ENCODE data around the gene PRKCQ.
A peak's percentile ranks its signal among the peaks of the same experiment; 100 is the strongest.

PRKCQ gene

GRCh38 chr10:6407034-6407721 lies 172.9 kb downstream of the PRKCQ start:
- Histone ChIP-seq H3K9ac (ENCODE audit: low read depth, low read length) (no peak overlapping the region), H3K4me2 (ENCODE audit: low read length) (no peak overlapping the region), H3K4me1 (ENCODE audit: control insufficient read depth, insufficient read depth, low read length) (peaks cover 12% of the 10 kb centered on the region), H3K36me3 (ENCODE audit: insufficient read depth, low read length) (no peaks in the 10 kb centered on the region), H3K4me3 (ENCODE audit: low read length) (no peak overlapping the region), H3K9me3 (replicated peaks; ENCODE audit: low read length) (no peaks in the 10 kb centered on the region), H3K27me3 (ENCODE audit: control insufficient read depth, insufficient read depth, low read length) (peaks cover 10% of the 10 kb centered on the region)

DNA sequence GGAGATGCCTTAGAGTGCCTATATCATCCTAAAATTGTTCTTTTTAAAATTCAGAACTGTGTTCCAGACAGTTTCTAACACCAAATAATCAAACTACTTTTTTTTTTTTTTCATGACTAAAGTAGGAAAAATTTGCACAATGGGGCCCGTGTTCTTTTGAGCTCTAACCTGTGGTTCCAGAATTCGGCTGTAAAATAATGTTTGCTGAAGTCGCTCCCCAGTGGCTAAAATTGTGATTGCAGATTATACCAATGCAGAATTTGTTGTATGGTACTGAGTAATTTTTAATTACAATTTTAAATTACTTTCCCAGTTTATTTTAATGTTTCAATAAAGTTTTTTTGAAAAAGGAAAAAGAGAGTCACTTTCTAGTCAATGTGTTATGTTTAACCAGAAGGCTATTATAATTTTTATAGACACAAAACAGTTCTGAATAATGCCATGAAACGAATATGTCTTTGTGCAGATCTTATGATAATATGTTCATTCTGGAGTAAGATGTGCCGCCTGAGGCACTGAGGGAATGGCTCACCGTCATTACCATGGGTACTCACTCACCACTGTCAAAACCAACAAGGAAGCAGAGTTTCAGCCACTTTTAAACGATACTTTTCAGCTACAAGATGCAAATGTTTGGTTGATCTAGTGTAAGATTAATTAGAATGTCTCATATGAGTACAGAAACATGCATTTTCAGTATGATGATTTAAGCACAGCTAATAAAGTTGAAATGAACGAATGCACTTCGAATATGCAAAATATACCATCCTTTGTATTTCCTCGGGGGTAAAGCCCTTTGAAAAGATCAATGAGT lies 173.6 kb downstream of the PRKCQ start:
- no peak overlapping the region for H3K9ac ChIP-seq (ENCODE audit: low read depth, low read length)
- H3K9me3 ChIP-seq (replicated peaks; ENCODE audit: low read length): no peaks in the 10 kb centered on the region
- no peak overlapping the region for H3K4me2 ChIP-seq (ENCODE audit: low read length)
- no peak overlapping the region for H3K4me3 ChIP-seq (ENCODE audit: low read length)
- H3K4me1 ChIP-seq (ENCODE audit: control insufficient read depth, insufficient read depth, low read length): peaks cover 15% of the 10 kb centered on the region
- H3K36me3 ChIP-seq (ENCODE audit: insufficient read depth, low read length): no peaks in the 10 kb centered on the region
- peaks cover 10% of the 10 kb centered on the region for H3K27me3 ChIP-seq (ENCODE audit: control insufficient read depth, insufficient read depth, low read length)

- Histone ChIP-seq H3K4me1 (ENCODE audit: control insufficient read depth, insufficient read depth, low read length) (peaks cover 19% of the 10 kb centered on the region), H3K36me3 (ENCODE audit: insufficient read depth, low read length) (no peaks in the 10 kb centered on the region), H3K9ac (ENCODE audit: low read depth, low read length) (no peak overlapping the region), H3K4me2 (ENCODE audit: low read length) (no peak overlapping the region), H3K9me3 (replicated peaks; ENCODE audit: low read length) (no peaks in the 10 kb centered on the region), H3K27me3 (ENCODE audit: control insufficient read depth, insufficient read depth, low read length) (peaks cover 10% of the 10 kb centered on the region), H3K4me3 (ENCODE audit: low read length) (no peak overlapping the region)
These were observed 174.4 kb downstream of the PRKCQ start for GRCh38 chr10:6405713-6406112.

DNA sequence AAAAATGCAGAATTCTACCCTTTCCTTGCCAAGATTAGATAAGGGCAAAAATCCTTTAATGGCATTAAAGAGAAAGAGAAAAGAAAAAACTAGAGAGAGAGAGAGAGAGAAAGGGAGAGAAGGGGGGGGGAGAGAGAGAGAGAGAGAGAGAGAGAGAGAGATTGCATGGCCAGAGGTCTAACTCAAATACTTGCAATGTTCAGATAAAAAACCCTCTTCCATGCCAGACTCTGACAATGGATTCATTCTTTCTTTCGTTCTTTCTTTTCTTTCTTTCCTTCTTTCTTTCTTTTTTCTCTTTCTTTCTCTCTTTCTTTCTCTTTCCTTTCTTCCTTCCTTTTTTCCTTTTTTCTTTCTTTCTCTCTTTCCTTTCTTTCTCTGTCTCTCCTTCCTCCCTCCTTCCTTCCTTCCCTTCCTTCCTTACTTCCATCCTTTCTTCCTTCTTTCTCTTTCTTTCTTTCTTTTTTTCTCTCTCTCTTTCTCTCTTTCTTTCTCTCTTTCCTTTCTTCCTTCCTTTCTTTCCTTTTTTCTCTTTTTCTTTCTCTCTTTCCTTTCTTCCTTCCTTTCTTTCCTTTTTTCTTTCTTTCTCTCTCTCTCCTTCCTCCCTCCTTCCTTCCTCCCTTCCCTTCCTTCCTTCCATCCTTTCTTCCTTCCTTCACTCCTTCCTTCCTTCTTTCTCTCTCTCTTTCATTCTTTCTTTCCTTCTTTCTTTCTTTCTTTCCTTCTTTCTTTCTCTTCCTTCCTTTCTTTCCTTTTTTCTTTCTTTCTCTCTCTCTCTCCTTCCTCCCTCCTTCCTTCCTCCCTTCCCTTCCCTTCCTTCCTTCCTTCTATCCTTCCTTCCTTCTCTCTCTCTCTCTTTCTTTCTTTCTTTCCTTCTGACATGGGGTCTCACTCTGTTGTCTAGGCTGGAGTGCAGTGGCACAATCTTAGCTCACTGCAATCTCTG lies 175.7 kb downstream of the PRKCQ start:
- H3K27me3 ChIP-seq (ENCODE audit: control insufficient read depth, insufficient read depth, low read length): peaks cover 10% of the 10 kb centered on the region
- H3K9ac ChIP-seq (ENCODE audit: low read depth, low read length): no peak overlapping the region
- no peak overlapping the region for H3K4me2 ChIP-seq (ENCODE audit: low read length)
- H3K9me3 ChIP-seq (replicated peaks; ENCODE audit: low read length): no peaks in the 10 kb centered on the region
- no peaks in the 10 kb centered on the region for H3K36me3 ChIP-seq (ENCODE audit: insufficient read depth, low read length)
- peaks cover 7% of the 10 kb centered on the region for H3K4me1 ChIP-seq (ENCODE audit: control insufficient read depth, insufficient read depth, low read length)
- no peak overlapping the region for H3K4me3 ChIP-seq (ENCODE audit: low read length)

- Histone ChIP-seq H3K27me3 (ENCODE audit: control insufficient read depth, insufficient read depth, low read length) (peaks cover 10% of the 10 kb centered on the region), H3K9ac (ENCODE audit: low read depth, low read length) (no peak overlapping the region), H3K4me2 (ENCODE audit: low read length) (no peak overlapping the region)
These were observed 177.1 kb downstream of the PRKCQ start for GRCh38 chr10:6402960-6403359.

GRCh38 chr10:6402349-6402709 lies 177.7 kb downstream of the PRKCQ start:
- H3K36me3 ChIP-seq (ENCODE audit: insufficient read depth, low read length): no peaks in the 10 kb centered on the region
- H3K4me2 ChIP-seq (ENCODE audit: low read length): no peak overlapping the region
- no peaks in the 10 kb centered on the region for H3K9me3 ChIP-seq (replicated peaks; ENCODE audit: low read length)
- H3K9ac ChIP-seq (ENCODE audit: low read depth, low read length): no peak overlapping the region
- peaks cover 10% of the 10 kb centered on the region for H3K27me3 ChIP-seq (ENCODE audit: control insufficient read depth, insufficient read depth, low read length)
- H3K4me1 ChIP-seq (ENCODE audit: control insufficient read depth, insufficient read depth, low read length): peaks cover 7% of the 10 kb centered on the region
- H3K4me3 ChIP-seq (ENCODE audit: low read length): no peak overlapping the region

More at GRCh38 chr10:6402960-6403359, 177.1 kb downstream of the PRKCQ start:
- Histone ChIP-seq H3K4me1 (ENCODE audit: control insufficient read depth, insufficient read depth, low read length) (peaks cover 7% of the 10 kb centered on the region), H3K36me3 (ENCODE audit: insufficient read depth, low read length) (no peaks in the 10 kb centered on the region), H3K4me3 (ENCODE audit: low read length) (no peak overlapping the region), H3K9me3 (replicated peaks; ENCODE audit: low read length) (no peaks in the 10 kb centered on the region)

GRCh38 chr10:6401558-6402348 lies 178.3 kb downstream of the PRKCQ start:
- Histone ChIP-seq H3K4me2 (ENCODE audit: low read length) (peak overlapping the region; percentile 96), H3K4me1 (ENCODE audit: control insufficient read depth, insufficient read depth, low read length) (peaks cover 7% of the 10 kb centered on the region), H3K4me3 (ENCODE audit: low read length) (peak overlapping the region; percentile 70), H3K9me3 (replicated peaks; ENCODE audit: low read length) (no peaks in the 10 kb centered on the region), H3K9ac (ENCODE audit: low read depth, low read length) (peak overlapping the region; percentile 70), H3K36me3 (ENCODE audit: insufficient read depth, low read length) (no peaks in the 10 kb centered on the region), H3K27me3 (ENCODE audit: control insufficient read depth, insufficient read depth, low read length) (peaks cover 10% of the 10 kb centered on the region)

DNA sequence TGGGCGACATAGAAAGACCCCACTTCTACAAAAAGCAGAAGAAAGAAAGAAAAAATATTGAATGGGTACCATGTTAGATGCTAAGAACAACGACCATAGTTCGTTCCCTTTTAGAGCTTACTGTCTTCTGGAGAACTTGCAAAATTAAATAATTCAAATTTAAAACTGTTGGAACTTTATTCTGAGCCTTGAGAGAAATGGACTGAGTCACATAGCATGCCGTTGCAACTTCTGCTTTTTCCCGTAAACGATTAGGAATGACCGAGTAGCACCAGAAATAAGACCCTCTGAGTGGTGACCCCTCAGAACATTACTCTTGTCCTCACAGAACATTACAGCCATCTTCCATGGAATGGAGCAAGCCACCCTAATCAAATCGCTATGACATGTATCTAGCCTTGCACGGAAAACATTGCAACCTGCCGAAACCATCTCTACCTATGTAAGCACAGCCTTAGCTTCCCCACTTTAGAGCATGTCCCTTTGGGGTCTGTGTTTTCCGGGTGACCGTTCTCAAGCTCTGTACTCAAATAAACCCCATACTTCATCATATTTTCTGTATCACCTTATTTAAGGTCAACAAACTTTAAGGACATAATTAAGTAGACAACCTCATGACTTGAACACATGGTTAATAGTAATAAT lies 179.1 kb downstream of the PRKCQ start:
- H3K4me3 ChIP-seq (ENCODE audit: low read length): peak overlapping the region; percentile 70
- no peaks in the 10 kb centered on the region for H3K36me3 ChIP-seq (ENCODE audit: insufficient read depth, low read length)
- no peaks in the 10 kb centered on the region for H3K9me3 ChIP-seq (replicated peaks; ENCODE audit: low read length)
- peaks cover 10% of the 10 kb centered on the region for H3K27me3 ChIP-seq (ENCODE audit: control insufficient read depth, insufficient read depth, low read length)
- peak overlapping the region; percentile 96 for H3K4me2 ChIP-seq (ENCODE audit: low read length)
- peaks cover 7% of the 10 kb centered on the region for H3K4me1 ChIP-seq (ENCODE audit: control insufficient read depth, insufficient read depth, low read length)
- H3K9ac ChIP-seq (ENCODE audit: low read depth, low read length): peak overlapping the region; percentile 70

- no peaks in the 10 kb centered on the region for H3K9me3 ChIP-seq (replicated peaks; ENCODE audit: low read length)
- no peaks in the 10 kb centered on the region for H3K36me3 ChIP-seq (ENCODE audit: insufficient read depth, low read length)
- peaks cover 7% of the 10 kb centered on the region for H3K4me1 ChIP-seq (ENCODE audit: control insufficient read depth, insufficient read depth, low read length)
- no peak overlapping the region for H3K4me2 ChIP-seq (ENCODE audit: low read length)
- peaks cover 10% of the 10 kb centered on the region for H3K27me3 ChIP-seq (ENCODE audit: control insufficient read depth, insufficient read depth, low read length)
- no peak overlapping the region for H3K4me3 ChIP-seq (ENCODE audit: low read length)
- H3K9ac ChIP-seq (ENCODE audit: low read depth, low read length): no peak overlapping the region
These were observed 179.7 kb downstream of the PRKCQ start for GRCh38 chr10:6400331-6400730.

- Histone ChIP-seq H3K36me3 (ENCODE audit: insufficient read depth, low read length) (no peaks in the 10 kb centered on the region), H3K4me2 (ENCODE audit: low read length) (no peak overlapping the region), H3K9ac (ENCODE audit: low read depth, low read length) (no peak overlapping the region), H3K4me1 (ENCODE audit: control insufficient read depth, insufficient read depth, low read length) (peaks cover 7% of the 10 kb centered on the region), H3K9me3 (replicated peaks; ENCODE audit: low read length) (no peaks in the 10 kb centered on the region), H3K4me3 (ENCODE audit: low read length) (no peak overlapping the region), H3K27me3 (ENCODE audit: control insufficient read depth, insufficient read depth, low read length) (peaks cover 10% of the 10 kb centered on the region)
These were observed 180.2 kb downstream of the PRKCQ start for GRCh38 chr10:6399879-6400278.
